ENCODE measurements around the gene SDK1. TPM values are rescaled to one million over a fixed set of nuclear protein-coding genes. Genes with fewer than 3 reads are reported as not detected.

SDK1 gene
- total and polyA plus RNA-seq, 7 experiments from 2014 or later: 0.07 to 2.5 (median 0.54) TPM

DNA sequence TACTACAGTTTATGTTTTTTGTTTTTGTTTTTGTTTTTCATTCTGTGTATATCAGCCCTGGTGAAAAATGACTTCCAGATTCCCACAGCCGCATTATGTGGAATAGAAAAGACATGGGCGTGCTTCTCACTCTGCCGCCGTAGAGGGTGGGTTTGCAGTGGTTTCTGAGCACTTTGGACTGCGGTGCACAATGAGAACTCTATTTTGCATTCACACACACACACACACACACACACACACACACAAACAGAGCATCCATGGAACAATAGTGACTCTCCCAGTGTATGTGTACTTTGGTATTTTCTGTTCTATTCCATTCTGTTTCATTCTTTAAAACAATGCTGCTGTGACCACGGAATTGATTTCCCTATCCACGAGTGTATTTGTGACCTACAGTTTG, 723.8 kb downstream of the SDK1 start:
- no peaks in the 10 kb centered on the region for H3K27me3 ChIP-seq (ENCODE audit: control insufficient read depth in 2 of 2, insufficient read depth in 2 of 2, low read length in 2 of 2)
- ChIA-PET POLR2A (no interaction called here), CTCF (no interaction called here)
- no peak overlapping the region for H3K27ac ChIP-seq (ENCODE audit: low read depth, low read length)
- ATAC-seq (no peak), DNase-seq (no peak)
- no peak overlapping the region for H3K4me3 ChIP-seq (ENCODE audit: low read length)
- Mint-ChIP-seq H3K4me3 (no peak overlapping the region), H3K27me3 (peaks cover 0 to 4% (median 0%) of the 10 kb centered on the region in 5 donors), H3K36me3 (peaks cover 0 to 9% (median 0%) of the 10 kb centered on the region in 5 donors), H3K9me3 (peaks cover 0 to 4% (median 0%) of the 10 kb centered on the region in 11 donors), H3K27ac (no peak overlapping the region), H3K4me1 (peaks cover 0 to 7% (median 0%) of the 10 kb centered on the region in 7 donors)
- no peaks in the 10 kb centered on the region for H3K9me3 ChIP-seq (ENCODE audit: control insufficient read depth in 2 of 3, low read length in 3 of 3)
- intact Hi-C loops (cut with micrococcal nuclease): no loop called here
- no peaks in the 10 kb centered on the region for H3K4me1 ChIP-seq (ENCODE audit: control insufficient read depth in 2 of 2, insufficient read depth in 2 of 2, low read length in 2 of 2)
- H3K36me3 ChIP-seq (ENCODE audit: control insufficient read depth in 2 of 3, insufficient read depth in 3 of 3, low read length in 3 of 3): no peaks in the 10 kb centered on the region

DNA sequence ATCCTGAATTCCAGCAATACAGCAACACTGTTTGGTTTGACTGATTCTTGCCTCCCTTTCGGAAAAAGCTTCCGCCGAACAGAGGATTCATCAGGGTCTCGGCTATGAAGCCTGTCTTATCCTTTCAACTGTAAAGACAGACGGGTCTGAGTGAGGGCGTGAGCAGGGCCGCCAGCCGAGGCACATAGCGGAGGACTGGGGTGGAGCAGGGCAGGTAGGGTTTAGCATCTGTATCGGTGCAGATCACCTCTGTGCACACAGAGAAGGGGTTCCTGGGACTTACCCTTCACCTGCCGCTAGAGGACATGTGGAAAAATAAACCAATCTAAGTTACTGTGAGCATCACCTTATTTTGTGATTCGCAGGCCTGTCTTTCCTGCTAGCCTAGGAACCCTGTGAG, 724.2 kb downstream of the SDK1 start:
- no peak overlapping the region for H3K27ac Mint-ChIP-seq
- CTCF ChIA-PET: no interaction called here

DNA sequence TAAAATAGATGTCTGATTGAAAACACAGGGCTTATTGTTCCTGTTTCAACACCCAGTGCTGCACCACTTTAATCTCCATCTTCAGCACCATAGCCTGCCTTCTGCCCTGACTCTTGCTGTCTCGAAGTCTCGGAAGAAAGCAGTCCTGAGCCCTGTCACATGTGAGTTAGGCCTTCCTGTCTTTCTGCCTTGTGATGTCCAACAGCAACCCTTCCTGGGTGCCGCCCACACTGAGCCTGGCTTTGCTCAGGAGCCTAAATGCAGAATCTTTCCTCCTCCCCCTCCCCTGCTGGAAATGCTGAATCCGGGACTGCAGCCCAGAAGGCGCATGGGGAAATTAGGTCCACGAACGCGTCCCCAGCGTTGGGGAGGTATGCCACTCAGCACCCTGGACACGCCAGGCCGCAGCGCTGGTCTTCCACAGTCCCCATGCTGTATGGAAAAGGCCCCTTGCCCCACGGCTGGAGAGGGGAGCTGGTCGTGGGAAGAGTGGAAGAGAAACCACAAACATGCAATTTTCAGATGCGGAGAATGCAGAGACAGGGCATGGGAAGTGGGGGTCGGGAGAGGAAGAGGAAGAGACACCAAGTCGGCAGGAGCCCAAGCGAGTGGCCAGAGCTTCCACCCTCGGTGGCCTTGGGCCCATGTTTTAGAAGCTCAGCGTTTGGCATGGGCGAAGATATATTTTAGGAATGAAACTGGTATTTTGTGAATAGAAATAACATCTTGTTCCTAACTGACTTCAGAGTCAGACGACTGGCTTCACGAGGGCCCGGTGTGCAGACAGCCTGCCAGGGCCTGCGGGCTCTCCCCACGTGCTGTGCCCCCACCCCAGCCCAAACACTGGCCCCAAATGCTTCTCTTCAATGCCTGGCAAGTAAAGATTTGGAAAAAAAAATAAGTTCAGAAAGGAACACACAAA, 724.9 kb downstream of the SDK1 start:
- Mint-ChIP-seq H3K27ac (no peak overlapping the region), H3K36me3 (peaks cover 0 to 5% (median 0%) of the 10 kb centered on the region in 5 donors), H3K9me3 (peaks cover 0 to 1% (median 0%) of the 10 kb centered on the region in 11 donors), H3K4me1 (peaks cover 0 to 7% (median 0%) of the 10 kb centered on the region in 7 donors), H3K27me3 (peaks cover 0 to 6% (median 0%) of the 10 kb centered on the region in 5 donors), H3K4me3 (no peak overlapping the region)
- no peak overlapping the region for H3K27ac ChIP-seq (ENCODE audit: low read depth, low read length)
- ChIA-PET POLR2A (no interaction called here), CTCF (no interaction called here)
- DNase-seq (no peak), ATAC-seq (no peak)
- H3K27me3 ChIP-seq (ENCODE audit: control insufficient read depth in 2 of 2, insufficient read depth in 2 of 2, low read length in 2 of 2): no peaks in the 10 kb centered on the region
- intact Hi-C loops (cut with micrococcal nuclease): no loop called here
- no peaks in the 10 kb centered on the region for H3K9me3 ChIP-seq (ENCODE audit: control insufficient read depth in 2 of 3, low read length in 3 of 3)
- no peak overlapping the region for H3K4me3 ChIP-seq (ENCODE audit: low read length)
- no peaks in the 10 kb centered on the region for H3K4me1 ChIP-seq (ENCODE audit: control insufficient read depth in 2 of 2, insufficient read depth in 2 of 2, low read length in 2 of 2)
- H3K36me3 ChIP-seq (ENCODE audit: control insufficient read depth in 2 of 3, insufficient read depth in 3 of 3, low read length in 3 of 3): no peaks in the 10 kb centered on the region

More for the DNA sequence above, 724.2 kb downstream of the SDK1 start:
- Mint-ChIP-seq H3K36me3 (peaks cover 0 to 8% (median 0%) of the 10 kb centered on the region in 5 donors), H3K4me1 (peaks cover 0 to 7% (median 0%) of the 10 kb centered on the region in 7 donors), H3K4me3 (no peak overlapping the region), H3K27me3 (peaks cover 0 to 4% (median 0%) of the 10 kb centered on the region in 5 donors), H3K9me3 (peaks cover 0 to 3% (median 0%) of the 10 kb centered on the region in 11 donors)
- H3K27ac ChIP-seq (ENCODE audit: low read depth, low read length): no peak overlapping the region
- no peak for DNase-seq
- no peaks in the 10 kb centered on the region for H3K27me3 ChIP-seq (ENCODE audit: control insufficient read depth in 2 of 2, insufficient read depth in 2 of 2, low read length in 2 of 2)
- no peaks in the 10 kb centered on the region for H3K36me3 ChIP-seq (ENCODE audit: control insufficient read depth in 2 of 3, insufficient read depth in 3 of 3, low read length in 3 of 3)
- no peaks in the 10 kb centered on the region for H3K4me1 ChIP-seq (ENCODE audit: control insufficient read depth in 2 of 2, insufficient read depth in 2 of 2, low read length in 2 of 2)
- no peak overlapping the region for H3K4me3 ChIP-seq (ENCODE audit: low read length)
- intact Hi-C loops (cut with micrococcal nuclease): no loop called here
- ATAC-seq: no peak
- POLR2A ChIA-PET: no interaction called here
- H3K9me3 ChIP-seq (ENCODE audit: control insufficient read depth in 2 of 3, low read length in 3 of 3): no peaks in the 10 kb centered on the region

DNA sequence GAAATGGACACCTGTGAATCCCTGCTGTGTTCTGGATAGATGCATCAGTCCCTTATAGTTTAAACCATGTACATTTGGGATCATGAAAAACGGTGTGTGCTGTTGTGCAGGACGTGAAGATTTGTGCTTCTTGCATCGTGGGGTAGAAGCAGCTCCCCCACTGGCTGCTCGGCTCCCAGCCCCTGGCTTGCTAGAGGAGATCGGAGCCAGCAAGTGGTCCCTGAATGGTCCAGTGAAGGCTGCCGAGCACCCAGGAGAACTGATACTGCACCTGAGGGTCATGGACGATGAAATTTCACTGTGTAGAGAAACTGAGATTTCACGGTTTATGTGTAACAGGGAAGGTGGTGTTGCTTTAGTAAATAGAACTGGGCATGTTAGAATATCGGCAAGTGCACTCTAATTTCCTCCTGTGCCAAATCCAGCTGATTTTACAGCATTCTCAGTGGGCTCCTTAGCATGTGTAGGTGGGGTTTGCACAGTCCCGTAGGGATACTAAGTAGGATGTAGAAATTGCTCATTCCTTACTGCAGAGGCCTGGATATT, 726.0 kb downstream of the SDK1 start:
- Mint-ChIP-seq H3K36me3 (no peaks in the 10 kb centered on the region), H3K27ac (no peak overlapping the region), H3K4me3 (no peak overlapping the region), H3K27me3 (peaks cover 0 to 6% (median 0%) of the 10 kb centered on the region in 5 donors), H3K9me3 (peaks cover 0 to 1% (median 0%) of the 10 kb centered on the region in 11 donors), H3K4me1 (peaks cover 0 to 7% (median 0%) of the 10 kb centered on the region in 7 donors)
- ATAC-seq: no peak
- Histone ChIP-seq H3K36me3 (ENCODE audit: control insufficient read depth in 2 of 3, insufficient read depth in 3 of 3, low read length in 3 of 3) (no peaks in the 10 kb centered on the region), H3K9me3 (ENCODE audit: control insufficient read depth in 2 of 3, low read length in 3 of 3) (no peaks in the 10 kb centered on the region), H3K4me3 (ENCODE audit: low read length) (no peak overlapping the region), H3K27me3 (ENCODE audit: control insufficient read depth in 2 of 2, insufficient read depth in 2 of 2, low read length in 2 of 2) (no peaks in the 10 kb centered on the region), H3K4me1 (ENCODE audit: control insufficient read depth in 2 of 2, insufficient read depth in 2 of 2, low read length in 2 of 2) (no peaks in the 10 kb centered on the region), H3K27ac (ENCODE audit: low read depth, low read length) (no peak overlapping the region)
- POLR2A ChIA-PET: no interaction called here
- CTCF ChIA-PET: no interaction called here
- intact Hi-C loops (cut with micrococcal nuclease): no loop called here
- DNase-seq: no peak

DNA sequence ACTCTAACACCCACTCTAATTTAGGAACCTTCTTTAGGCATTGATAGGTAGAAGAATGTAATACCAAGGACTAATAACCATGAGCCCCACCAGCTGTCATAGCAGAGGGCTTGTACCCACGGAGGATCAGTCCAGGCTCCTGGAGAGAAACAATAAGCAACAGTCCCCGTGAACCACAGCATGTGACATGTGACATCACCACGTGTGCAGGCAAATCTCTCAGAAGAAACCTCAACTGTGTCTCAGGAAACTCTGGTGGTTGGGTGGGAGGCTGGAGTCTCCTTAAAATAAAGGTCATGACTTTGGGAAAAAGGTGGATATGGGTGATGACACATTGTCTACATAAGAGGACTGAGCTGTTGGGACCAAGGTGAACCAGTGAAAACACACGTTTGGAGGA, 727.2 kb downstream of the SDK1 start:
- H3K4me1 ChIP-seq (ENCODE audit: control insufficient read depth in 2 of 2, insufficient read depth in 2 of 2, low read length in 2 of 2): no peaks in the 10 kb centered on the region
- intact Hi-C loops (cut with micrococcal nuclease): no loop called here
- Mint-ChIP-seq H3K9me3 (peaks cover 0 to 1% (median 0%) of the 10 kb centered on the region in 11 donors), H3K27ac (no peak overlapping the region), H3K4me1 (peaks cover 0 to 9% (median 0%) of the 10 kb centered on the region in 7 donors), H3K27me3 (peaks cover 0 to 6% (median 0%) of the 10 kb centered on the region in 5 donors), H3K4me3 (no peak overlapping the region), H3K36me3 (no peaks in the 10 kb centered on the region)
- ATAC-seq (no peak), DNase-seq (no peak)
- H3K27ac ChIP-seq (ENCODE audit: low read depth, low read length): no peak overlapping the region
- H3K27me3 ChIP-seq (ENCODE audit: control insufficient read depth in 2 of 2, insufficient read depth in 2 of 2, low read length in 2 of 2): no peaks in the 10 kb centered on the region
- no peak overlapping the region for H3K4me3 ChIP-seq (ENCODE audit: low read length)
- H3K36me3 ChIP-seq (ENCODE audit: control insufficient read depth in 2 of 3, insufficient read depth in 3 of 3, low read length in 3 of 3): no peaks in the 10 kb centered on the region
- POLR2A ChIA-PET: no interaction called here
- CTCF ChIA-PET: no interaction called here
- H3K9me3 ChIP-seq (ENCODE audit: control insufficient read depth in 2 of 3, low read length in 3 of 3): no peaks in the 10 kb centered on the region

DNA sequence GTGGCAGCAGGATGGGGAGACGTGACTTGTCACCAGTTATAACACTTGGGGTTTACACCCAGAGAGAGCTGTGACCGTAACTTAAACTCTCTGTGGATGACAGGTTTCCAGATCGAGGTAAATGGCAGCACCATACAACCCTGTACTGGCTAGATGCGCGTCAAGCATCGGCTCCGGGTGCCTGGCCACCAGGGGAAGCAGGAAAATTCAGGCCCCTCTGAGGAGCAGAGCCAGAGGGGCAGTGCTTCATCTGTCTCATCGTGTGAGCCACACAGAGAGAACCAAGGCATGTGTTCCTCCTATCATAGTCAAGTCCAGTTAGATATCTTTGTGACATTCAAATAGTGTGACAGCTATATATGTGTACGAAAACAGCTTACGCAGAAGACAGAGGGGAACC, 728.9 kb downstream of the SDK1 start:
- H3K27ac ChIP-seq (ENCODE audit: low read depth, low read length): no peak overlapping the region
- no peak for ATAC-seq
- Mint-ChIP-seq H3K4me3 (no peak overlapping the region), H3K36me3 (no peaks in the 10 kb centered on the region), H3K27ac (no peak overlapping the region), H3K9me3 (peaks cover 0 to 1% (median 0%) of the 10 kb centered on the region in 11 donors), H3K4me1 (peaks cover 0 to 17% (median 0%) of the 10 kb centered on the region in 7 donors), H3K27me3 (peaks cover 0 to 6% (median 0%) of the 10 kb centered on the region in 5 donors)
- no peaks in the 10 kb centered on the region for H3K9me3 ChIP-seq (ENCODE audit: control insufficient read depth in 2 of 3, low read length in 3 of 3)
- no peaks in the 10 kb centered on the region for H3K36me3 ChIP-seq (ENCODE audit: control insufficient read depth in 2 of 3, insufficient read depth in 3 of 3, low read length in 3 of 3)
- no peaks in the 10 kb centered on the region for H3K4me1 ChIP-seq (ENCODE audit: control insufficient read depth in 2 of 2, insufficient read depth in 2 of 2, low read length in 2 of 2)
- no peaks in the 10 kb centered on the region for H3K27me3 ChIP-seq (ENCODE audit: control insufficient read depth in 2 of 2, insufficient read depth in 2 of 2, low read length in 2 of 2)
- DNase-seq: no peak
- no peak overlapping the region for H3K4me3 ChIP-seq (ENCODE audit: low read length)
- ChIA-PET CTCF (no interaction called here), POLR2A (no interaction called here)
- intact Hi-C loops (cut with micrococcal nuclease): no loop called here

Data from naive thymus-derived CD4-positive, alpha-beta T cell (primary cell).